NCI-H146 treated with DMSO at 0.1 percent for 48 hours (cell line): ENCODE results near the gene PPP1CB.

Source experiments
- DNase-seq: peaks from one replicate; lab custom pipeline; 2025; ENCODE audit not compliant: unreplicated experiment; lab: John Stamatoyannopoulos, UW

PPP1CB gene

GRCh38 chr2:28751252-28751955 is at the start of gene PPP1CB:
Gene PPP1CB, plus strand, starts transcription at chr2:28751830. Its CDS starts 295 bp downstream, at chr2:28752125.
- peak; percentile 86 for DNase-seq

- DNase-seq = no peak
These were observed 49.2 kb upstream of the PPP1CB start for GRCh38 chr2:28702415-28702861.

- DNase-seq = no peak
These were observed 48.8 kb upstream of the PPP1CB start for GRCh38 chr2:28702878-28703277.

- DNase-seq = no peak
These were observed 47.0 kb upstream of the PPP1CB start for GRCh38 chr2:28704621-28705020.

- no peak for DNase-seq
These were observed 45.7 kb upstream of the PPP1CB start for GRCh38 chr2:28705751-28706440.

- no peak for DNase-seq
These were observed 44.0 kb upstream of the PPP1CB start for GRCh38 chr2:28707592-28707991.

- DNase-seq = no peak
These were observed 42.5 kb upstream of the PPP1CB start for GRCh38 chr2:28709101-28709500.

GRCh38 chr2:28710545-28710944 is 41.1 kb upstream of the PPP1CB start:
- DNase-seq = no peak

GRCh38 chr2:28713577-28714298 is 37.9 kb upstream of the PPP1CB start:
- DNase-seq = no peak

- peak; percentile 18 for DNase-seq
These were observed 35.3 kb upstream of the PPP1CB start for GRCh38 chr2:28716265-28716865.

GRCh38 chr2:28717339-28717758 is 34.3 kb upstream of the PPP1CB start:
- no peak for DNase-seq

GRCh38 chr2:28720345-28720744 is 31.3 kb upstream of the PPP1CB start:
- DNase-seq = no peak

GRCh38 chr2:28721601-28722191 is 29.9 kb upstream of the PPP1CB start:
- DNase-seq = no peak

- DNase-seq = no peak
These were observed 26.5 kb upstream of the PPP1CB start for GRCh38 chr2:28725021-28725711.

- no peak for DNase-seq
These were observed 25.5 kb upstream of the PPP1CB start for GRCh38 chr2:28726177-28726576.

GRCh38 chr2:28729698-28730097 is 21.9 kb upstream of the PPP1CB start:
- DNase-seq = no peak

GRCh38 chr2:28730641-28731146 is 20.9 kb upstream of the PPP1CB start:
- DNase-seq = no peak

- DNase-seq = no peak
These were observed 16.1 kb upstream of the PPP1CB start for GRCh38 chr2:28735511-28735910.

GRCh38 chr2:28736034-28736433 is 15.6 kb upstream of the PPP1CB start:
- DNase-seq = no peak

GRCh38 chr2:28737655-28738054 is 14.0 kb upstream of the PPP1CB start:
- DNase-seq = no peak
